AML-193 (cell line): Measurements from ENCODE around the gene SCAF11.

ENCODE experiments used
- DNase-seq, 2 experiments: peaks; one replicate each; lab custom pipeline; 2025; lab: John Stamatoyannopoulos, UW

Gene SCAF11

DNA sequence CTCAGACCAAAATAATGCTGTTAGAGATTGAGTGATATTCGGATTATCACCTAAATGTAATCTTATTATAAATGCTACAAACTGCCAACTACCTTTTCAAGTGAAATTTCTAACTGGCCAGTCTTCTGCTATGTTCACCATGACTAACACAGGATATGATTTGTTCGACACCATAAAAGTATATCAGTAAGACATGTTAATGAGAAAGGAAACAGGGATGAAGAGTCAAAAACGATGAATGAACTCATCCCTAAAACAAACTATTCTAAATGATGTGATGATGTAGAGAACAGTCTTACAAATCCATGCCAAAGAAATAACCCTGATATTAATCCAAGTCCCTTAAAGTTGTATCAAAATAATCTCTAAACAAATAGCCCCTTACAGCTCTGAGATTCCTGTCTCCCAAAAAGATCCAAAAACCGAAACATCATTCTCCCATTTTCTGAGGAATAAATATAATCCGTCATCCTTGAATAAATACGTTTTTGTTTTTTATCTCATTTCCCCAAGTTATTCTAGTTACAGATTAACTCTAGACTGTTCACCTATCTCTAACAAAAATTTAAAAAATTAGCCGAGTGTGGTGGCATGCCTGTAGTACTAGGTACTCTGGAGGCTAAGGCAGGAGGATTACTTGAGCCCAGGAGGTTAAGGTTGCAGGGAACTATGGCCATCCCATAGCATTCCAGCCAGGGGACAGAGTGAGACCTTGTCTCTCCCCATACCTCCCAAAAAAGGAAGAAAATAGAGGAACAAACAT lies 9.1 kb downstream of the SCAF11 start:
- no peak for DNase-seq

DNA sequence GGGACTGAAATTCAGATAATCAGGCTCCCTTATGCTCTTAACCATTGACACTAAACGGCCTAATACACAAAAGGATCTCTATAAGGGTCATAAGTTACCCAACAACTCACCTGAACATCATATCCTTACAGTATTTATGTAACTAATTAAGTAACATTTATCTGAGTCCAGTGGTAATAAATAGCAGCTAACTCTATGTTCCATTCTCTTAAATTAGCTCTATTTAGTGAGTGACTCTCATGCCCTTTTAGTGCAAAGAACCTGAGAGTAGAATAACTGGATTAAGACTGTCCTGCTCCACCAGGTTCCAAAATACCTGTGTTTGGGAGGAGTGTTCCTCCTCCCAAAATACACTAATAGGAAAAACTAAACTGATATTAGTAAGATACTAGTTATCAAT lies 9.8 kb downstream of the SCAF11 start:
- no peak for DNase-seq

DNA sequence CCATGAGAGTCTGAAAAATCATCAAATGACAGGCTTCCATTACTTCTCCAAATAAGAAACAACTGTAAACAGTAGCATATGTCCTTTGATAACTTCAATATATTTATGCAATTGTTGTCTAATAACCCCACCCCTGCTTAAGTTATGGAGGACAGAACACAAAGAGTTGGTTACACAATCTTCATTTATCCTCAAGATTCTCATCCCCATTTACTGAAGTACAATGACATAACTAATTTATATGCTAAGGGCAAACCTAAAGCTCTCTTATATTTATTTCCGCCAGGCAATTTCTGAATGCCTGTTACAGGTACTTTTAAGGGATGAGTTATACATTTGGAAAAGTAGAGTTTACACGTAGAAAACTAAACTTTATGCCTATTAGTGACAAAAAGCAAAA lies 12.3 kb downstream of the SCAF11 start:
- DNase-seq, result no peak

DNA sequence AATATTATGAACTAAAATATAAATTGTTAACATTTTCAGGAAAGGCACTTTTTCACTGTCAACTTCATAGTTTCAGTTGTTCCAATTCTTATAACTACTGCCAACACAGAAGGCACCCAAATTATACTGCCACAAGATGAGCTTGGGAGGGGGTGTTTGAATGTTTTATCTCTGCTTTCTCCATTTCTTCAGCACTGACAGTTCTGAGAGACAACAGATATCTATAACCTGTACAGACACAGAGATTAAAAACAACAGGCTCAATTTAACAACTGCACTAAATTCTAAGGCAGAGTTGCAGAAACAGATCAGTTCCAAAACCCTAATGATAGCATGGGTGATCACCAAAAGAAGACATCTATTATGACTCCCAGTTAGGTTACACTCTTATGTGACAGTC lies 12.8 kb downstream of the SCAF11 start:
- no peak for DNase-seq

DNA sequence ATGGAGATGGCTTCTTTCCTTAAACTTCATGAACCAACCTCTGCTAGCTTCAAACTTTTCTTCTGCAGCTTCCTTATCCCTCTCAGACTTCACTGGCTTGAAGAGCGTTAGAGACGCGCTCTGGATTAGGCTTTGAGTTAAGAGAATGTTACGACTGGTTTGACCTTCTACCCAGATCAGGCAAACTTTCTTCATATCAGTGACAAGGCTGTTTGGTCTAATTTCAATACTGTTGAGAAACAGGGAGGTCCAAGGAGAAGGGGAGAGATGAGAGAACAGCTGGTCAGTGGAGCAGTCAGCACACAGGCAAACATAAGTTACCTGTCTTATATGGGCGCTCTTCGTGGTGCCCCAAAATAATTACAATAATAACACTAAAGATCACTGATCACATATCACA lies 14.9 kb downstream of the SCAF11 start:
- no peak for DNase-seq

DNA sequence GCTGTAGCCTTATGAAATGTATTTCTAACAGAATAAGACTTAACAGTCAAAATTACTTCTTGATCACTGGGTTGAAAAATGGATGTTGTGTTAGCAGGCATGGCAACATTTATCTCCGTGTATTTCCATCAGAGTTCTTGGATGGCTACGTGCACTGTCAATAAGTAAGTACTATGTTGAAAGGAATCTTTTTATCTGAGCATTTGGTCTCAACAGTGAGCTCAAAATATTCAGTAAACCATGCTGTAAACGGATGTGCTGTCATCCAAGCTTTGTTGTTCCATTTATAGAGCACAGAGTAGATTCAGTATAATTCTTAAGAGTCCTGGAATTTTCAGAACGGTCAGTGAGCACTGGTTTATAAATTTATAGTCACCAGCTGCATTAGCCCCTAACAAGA lies 15.5 kb downstream of the SCAF11 start:
- no peak for DNase-seq

DNA sequence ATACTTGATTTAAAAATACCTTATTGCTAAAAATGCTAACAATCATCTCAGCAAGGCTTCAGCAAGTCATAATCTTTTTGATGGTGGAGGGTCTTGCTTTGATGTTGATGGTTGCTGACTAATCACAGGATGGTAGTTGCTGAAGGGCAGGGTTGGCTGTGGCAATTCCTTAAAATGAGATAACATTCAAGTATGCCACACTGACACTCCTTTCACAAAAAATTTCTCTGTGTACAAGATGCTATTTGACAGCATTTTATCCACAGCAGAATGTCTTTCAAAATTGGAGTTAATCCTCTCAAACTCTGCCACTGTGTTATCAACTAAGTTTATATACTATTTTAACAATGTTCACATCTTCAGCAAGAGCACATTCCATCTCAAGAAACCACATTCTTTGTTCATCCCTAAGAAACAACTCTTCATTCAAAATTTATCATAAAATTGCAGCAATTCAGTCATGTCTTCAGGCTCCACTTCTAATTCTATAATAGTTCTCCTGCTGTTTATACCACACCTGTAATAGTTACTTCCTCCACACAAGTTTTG lies 16.1 kb downstream of the SCAF11 start:
- DNase-seq, result no peak

DNA sequence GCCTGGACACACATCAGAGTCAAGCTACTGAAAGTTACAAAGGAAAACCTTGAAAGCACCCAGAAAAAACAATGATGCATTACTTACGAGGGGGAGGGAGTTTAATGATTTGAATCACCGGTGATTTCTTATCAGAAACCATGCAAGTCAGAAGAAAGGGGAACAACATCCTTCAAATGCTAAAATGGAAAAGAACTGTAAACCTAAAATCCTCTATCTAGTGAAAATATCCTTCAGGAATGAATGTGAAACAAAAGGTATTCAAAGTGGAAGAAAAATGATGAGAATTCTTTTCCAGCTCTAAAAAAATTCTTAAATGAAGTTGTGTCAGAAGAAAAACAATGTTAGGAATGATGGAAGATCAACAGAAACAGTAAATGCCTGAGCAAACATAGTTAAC lies 16.8 kb downstream of the SCAF11 start:
- no peak for DNase-seq

DNA sequence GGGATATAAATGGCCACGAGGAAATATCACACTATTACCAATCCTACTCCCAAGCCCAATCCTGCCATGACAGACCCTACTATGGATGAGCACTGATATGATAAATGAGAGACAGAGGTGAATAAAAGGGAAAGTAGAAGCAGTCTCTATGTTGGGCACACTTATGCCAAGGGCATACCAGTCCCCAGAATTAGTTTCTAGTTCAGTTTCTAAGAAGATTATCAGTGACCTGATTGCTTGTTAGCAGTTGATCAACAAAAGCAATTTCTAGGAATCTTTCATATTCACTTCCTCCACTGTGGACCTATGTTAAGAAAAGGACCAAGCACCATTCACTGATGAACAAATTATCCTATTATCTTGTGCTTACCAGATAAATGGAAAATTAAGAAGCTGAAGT lies 20.0 kb downstream of the SCAF11 start:
- no peak for DNase-seq

DNA sequence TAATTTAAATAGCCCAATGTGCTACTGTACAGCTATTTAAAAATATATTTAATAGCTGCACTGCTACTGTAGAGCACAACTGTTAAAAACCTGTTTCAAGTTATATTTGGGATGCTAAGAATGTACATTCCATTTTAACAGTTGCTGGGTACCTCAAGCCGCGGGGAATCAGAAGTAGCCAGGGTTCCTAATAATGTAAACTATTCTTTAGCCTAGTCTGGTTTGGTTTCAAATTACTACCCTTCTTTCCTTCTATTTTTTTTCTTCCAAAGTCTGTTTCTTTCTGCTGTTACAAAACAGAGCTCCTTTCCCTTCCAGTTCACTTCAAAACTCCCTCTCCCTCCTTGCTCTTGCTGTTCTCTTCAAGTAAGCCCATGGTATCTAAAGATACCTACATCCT lies 21.3 kb downstream of the SCAF11 start:
- DNase-seq, result no peak

DNA sequence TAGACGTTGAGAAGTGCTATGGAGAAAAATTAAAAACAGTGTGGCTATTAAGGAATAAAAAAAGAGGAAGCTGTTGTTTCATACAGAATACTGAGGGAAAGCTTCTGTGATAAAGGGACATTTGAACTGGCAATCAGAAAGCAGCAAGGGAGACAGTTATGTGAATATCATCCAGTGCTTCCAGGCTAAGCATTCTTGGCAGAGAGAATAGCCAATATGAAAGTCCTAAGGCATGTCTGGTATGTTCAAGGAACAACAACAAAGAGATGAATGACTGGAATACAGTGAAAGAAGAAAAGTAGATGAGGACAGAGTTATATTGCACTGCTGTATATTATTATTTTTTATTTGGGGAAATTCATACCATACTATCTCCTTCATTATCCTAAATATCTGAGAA lies 23.9 kb downstream of the SCAF11 start:
- DNase-seq, result no peak

DNA sequence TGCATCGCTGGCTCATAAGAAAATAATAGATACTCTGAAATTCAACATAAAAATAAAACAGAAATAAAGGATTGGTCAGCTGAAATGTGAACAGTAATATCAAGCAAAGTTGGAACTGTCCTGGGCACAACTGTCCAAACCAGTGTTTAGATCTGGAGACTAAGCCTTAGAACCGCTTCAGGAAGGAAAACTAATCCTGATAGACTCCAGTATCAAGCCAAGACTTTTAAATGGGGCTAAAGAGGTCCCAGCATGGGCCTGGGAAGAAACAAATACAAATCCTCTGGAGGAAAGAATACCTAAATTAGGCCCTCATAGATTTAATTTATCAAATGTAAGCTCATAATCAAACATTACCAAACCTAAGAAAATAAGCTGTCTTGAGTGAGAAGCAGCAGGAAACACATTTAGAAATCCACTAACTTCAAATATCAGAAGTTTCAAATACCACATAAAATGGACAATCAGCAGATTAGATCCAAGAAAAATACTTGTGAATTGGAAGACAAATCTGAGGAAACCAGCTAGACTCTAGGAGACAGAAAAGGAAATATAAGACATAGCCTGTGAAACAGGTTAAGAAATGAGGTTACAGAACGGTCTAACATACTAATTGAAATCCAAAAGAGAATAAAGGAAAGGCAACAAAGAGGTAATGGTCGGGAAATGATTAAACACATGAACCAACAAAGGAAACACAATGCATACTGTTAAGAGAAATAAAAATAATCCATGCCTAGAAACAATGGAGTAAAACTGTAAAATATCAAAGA lies 27.6 kb downstream of the SCAF11 start:
- DNase-seq, result no peak

DNA sequence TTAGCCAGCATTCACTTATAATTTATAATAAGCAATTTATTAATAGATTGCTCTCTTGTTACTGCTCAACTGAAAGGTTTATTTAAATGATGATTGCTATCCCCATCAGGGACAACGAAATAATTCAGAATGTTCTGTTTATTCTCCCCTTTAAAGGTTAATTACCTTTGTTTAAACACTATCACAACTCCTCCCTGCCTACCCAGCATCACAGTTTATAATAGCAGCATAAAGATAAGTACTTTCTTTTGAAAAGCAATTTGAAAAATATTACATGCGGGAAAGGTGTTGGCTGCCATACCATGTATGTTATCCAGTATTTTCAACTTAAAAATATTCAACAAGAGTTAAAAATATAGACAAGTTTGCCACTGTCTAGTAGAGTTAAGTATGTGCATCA lies 30.6 kb downstream of the SCAF11 start:
- DNase-seq, result no peak

DNA sequence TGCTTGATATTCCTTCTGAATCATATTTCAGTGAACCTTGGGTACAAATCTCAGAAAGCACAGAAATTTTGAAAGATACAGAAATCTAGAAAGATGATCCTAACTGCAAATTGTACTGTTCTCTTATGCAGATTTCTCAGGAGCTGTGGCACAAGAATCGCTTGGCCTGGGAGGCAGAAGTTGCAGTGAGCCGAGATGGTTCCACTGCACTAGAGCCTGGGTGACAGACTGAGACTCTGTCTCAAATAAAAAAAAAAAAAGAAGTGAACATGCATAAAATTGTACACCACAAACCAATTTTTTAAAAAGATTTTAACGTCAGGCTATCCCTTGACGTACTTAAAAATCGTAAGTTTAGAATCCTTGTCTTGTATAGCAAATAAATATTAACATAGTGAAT lies 31.3 kb downstream of the SCAF11 start:
- no peak for DNase-seq

DNA sequence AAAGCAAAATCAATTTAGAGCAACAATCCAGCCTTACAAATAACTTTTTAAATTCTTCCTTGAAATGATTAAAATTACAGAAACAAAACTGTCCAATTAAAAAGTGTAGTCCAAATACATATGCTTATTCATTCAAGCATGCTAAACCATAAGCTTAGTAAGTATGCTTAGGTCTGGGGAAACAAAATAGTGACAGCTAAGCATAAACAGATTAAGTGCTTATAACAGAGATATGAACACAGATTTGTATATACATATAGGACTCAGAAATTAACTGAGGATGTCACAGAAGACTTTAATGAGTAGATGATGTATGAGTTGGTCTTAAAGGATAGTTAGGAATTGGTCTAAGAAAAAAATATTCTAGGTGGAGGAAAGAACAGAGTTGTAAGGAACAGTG lies 41.8 kb downstream of the SCAF11 start:
- no peak for DNase-seq

DNA sequence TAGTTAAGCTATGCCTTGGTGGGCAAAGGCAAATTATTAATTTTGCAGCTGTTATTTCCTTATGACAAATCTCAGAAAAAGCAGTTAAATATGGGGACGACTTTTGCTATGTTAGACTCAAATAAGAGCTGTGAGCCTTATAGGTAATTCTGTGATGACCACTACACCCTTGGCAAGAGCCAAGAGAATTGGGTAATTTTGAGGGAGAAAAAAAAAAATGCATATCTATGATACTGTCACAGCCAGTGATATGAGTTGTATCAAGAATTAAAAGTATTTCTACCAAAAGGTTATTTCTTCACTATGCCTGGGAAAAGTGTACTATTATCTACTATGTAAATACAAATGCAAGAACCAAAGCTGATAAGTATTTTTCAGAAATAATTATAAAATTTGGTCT lies 43.9 kb downstream of the SCAF11 start:
- DNase-seq, result no peak

DNA sequence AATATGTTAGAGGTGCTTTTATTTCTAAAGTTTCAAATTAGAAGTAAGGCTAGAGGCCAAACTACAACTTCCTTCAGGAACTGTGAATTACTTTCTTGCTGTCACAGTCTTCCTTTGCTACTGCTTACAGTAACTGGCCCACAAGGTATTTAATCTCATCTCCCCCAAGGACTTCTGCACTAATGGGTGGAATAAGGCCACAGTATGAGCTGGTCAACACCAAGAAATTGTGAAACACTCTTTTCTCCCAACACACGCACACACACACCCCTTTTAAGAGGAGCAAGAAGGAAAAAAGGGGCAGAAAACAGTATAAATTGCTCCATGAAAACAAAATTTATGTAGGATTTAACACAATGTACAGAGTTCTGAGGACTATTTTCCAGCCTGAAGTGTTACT lies 45.6 kb downstream of the SCAF11 start:
- DNase-seq, result no peak

DNA sequence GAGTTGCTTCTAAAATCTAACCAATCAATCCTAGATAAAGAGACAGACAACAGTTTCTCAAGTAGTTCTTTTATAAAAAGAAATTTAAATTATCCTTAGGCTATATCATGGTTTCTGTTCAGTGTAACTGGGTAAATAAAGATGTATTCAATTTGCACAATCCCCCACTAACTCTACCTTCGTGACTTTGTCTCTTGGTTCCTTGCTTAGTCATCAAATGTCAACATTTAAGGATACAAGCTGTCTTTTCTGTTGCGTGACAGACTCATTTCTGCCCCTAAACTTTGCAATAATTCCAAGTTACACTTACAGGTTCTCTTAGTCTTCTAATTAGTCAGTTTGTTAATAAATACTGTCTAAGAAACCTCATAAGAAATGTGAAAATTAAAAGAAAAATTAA lies 50.6 kb downstream of the SCAF11 start:
- DNase-seq, result no peak

DNA sequence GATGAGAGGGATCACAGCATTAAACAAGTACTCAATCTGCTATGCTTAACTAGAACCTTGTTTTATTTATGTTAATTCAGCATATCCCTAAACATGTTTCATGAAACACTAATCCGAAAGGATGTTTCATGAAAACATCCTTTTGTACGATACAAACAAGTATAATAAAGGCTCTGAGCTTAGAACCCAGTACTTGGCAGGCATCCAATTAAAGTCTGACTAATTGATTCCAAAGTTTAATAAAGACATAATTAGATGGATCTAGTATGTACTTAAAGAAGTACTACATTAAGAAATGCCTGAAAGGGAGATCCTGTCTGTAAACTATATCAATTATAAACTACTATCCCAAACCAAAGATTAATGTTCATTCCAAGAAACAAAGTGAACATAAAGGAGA lies 51.8 kb downstream of the SCAF11 start:
- DNase-seq, result no peak

DNA sequence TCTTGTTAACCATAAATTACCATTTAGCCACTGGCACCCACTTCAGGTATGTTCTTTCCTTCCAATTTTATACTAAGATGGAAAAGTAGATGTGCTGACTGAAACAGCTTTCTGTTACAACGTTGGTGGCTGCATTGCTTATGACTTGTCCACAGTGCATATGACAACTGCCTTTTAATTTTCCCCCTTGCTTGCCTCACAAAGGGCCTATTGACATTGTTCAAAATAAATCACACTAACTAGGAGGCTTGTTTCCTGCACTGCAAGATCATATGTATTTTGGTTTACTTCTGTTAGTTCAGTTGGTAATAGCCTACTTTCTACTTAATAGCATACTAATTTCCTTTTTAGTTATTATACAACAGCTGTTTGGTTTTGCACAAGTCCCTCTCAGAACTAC lies 55.4 kb downstream of the SCAF11 start:
- no peak for DNase-seq

DNA sequence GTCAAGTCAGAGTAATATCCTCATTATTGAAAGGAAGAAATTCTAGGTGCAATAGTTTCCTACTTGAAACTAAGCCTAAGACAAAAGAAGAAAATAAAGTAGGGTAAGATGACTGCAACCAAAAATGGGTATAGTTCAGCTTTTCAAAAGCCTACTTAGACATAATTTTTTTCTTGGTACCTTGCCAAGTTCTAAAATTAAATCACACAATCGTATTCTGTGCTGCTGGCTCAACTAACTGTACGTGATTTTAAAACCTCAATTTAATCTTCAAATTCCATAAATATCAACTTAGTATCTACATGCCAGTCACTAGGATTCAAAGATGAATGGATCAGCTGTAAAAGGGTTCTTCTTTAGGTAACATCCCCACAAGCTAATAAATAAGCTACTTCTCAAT lies 56.9 kb downstream of the SCAF11 start:
- no peak for DNase-seq

DNA sequence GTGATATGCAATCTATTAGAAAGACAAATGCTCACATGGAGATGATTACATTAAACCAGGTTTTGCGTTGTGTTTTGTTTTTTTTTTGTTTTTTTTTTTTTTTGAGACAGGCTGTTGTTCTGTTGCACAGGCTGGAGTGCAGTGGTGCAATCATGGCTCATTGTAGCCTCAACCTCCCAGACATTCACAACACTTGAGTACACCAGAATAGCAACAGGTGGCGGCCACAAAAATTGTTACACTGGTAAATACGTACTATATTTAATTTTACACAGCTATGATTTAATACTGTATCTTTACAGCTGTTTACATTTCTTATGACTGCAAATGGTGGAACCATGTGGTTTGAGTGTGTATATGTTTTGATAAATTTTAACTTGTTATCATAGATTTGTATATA lies 60.0 kb downstream of the SCAF11 start:
- DNase-seq, result no peak

DNA sequence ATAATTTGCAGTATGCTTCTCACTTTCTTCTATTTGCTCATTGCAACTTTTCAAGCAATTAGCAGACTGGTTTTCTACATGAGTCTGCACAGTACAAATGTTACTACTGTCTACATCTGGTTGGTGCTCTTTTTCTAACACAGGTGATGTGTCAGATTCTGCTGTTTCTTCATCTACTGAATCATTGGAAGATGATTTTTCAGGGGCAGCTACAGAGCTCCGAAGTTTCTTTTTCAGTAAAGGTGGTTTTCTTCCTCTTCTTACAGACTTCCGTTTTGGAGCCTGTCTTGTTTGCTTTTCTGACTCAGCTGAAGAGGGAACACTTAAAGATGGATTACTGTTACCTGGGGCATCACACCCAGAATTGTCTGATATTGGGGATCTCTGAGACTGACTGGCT lies 62.1 kb downstream of the SCAF11 start:
- DNase-seq, result no peak

DNA sequence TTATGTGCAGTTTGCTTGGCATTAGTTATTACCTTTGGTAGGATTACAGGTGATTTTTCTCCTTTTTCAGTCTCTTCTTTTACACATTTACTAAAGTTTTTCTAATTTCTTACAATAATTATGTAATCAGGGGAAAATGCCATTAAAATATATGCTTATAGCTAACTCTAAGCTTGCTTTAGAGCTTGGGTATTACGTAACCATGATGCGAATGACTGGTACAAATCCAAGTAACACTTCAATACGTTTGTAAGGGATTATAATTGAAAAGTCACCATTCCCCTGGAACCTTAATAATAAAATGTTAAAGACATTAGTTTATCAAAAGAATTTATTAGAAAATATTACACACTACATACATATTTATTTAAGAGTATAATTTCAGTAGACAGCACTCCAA lies 71.6 kb downstream of the SCAF11 start:
- no peak for DNase-seq
